VCaP (cell line): ENCODE data around the gene CNOT9.

Experiments used
- H3K27ac ChIP-seq: fragments of 450-650 bp; 2 replicates; pipeline ENCODE4 v1.5.1; 2017
- TF ChIP-seq, protein P1 (sequence below): fragments of 450-650 bp; conservative IDR thresholded peaks from 2 replicates; pipeline ENCODE4 v1.5.1; 2017; ENCODE audit warnings: mild to moderate bottlenecking, moderate library complexity

Gene CNOT9

DNA sequence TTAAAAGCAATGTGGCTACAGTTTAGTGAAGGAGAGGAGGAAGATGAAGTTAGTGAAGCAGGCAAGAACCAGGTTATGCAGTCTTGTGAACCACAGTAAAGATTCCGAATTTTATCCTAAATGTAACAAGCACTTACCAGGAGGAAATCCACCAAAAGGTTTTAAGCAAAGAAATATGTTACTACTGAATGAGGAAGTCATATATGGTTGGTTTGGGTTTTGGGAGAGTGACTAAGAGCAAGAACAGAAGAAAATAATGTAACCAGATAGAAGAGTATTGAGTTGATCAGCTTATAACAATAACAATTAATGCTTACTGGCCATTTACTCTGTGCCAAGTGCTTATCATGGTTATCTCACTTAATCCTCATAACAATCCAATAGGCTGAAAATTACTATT, 2.3 kb upstream of the CNOT9 start:
- H3K27ac ChIP-seq: no peak overlapping the region
- TF ChIP-seq, protein P1, sequence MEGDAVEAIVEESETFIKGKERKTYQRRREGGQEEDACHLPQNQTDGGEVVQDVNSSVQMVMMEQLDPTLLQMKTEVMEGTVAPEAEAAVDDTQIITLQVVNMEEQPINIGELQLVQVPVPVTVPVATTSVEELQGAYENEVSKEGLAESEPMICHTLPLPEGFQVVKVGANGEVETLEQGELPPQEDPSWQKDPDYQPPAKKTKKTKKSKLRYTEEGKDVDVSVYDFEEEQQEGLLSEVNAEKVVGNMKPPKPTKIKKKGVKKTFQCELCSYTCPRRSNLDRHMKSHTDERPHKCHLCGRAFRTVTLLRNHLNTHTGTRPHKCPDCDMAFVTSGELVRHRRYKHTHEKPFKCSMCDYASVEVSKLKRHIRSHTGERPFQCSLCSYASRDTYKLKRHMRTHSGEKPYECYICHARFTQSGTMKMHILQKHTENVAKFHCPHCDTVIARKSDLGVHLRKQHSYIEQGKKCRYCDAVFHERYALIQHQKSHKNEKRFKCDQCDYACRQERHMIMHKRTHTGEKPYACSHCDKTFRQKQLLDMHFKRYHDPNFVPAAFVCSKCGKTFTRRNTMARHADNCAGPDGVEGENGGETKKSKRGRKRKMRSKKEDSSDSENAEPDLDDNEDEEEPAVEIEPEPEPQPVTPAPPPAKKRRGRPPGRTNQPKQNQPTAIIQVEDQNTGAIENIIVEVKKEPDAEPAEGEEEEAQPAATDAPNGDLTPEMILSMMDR: no peak

DNA sequence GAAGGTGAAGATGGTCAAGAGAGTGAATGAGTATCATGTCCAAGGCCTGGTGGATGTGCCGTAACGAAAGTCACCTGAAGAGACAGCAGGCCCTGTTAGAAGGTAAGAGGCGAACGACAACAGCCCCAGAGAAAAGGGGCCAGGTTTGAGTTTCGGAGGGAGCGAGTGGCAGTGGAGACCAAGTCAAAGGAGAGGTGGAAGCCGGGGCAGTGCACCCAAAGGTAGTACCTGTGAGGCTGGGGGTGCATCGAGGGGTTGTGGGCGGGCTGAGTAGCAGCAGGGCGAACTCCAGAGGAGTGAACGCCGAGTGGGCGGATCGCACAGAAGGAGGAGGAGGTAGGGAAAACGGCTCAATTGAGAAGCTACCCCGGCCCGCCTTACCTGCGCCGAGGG, 846 bp upstream of the CNOT9 start:
- TF ChIP-seq, protein P1: no peak
- H3K27ac ChIP-seq: peak overlapping the region; percentile 86

GRCh38 chr2:218569038-218569431, 396 bp downstream of the CNOT9 start:
- H3K27ac ChIP-seq: peak overlapping the region; percentile 86
- TF ChIP-seq, protein P1: no peak

GRCh38 chr2:218569661-218570500, 1.2 kb downstream of the CNOT9 start:
- TF ChIP-seq, protein P1: no peak
- H3K27ac ChIP-seq: peak overlapping the region; percentile 86

GRCh38 chr2:218570850-218571249, 2.2 kb downstream of the CNOT9 start:
- peak overlapping the region; percentile 86 for H3K27ac ChIP-seq
- TF ChIP-seq, protein P1: no peak

GRCh38 chr2:218576854-218577253, 8.2 kb downstream of the CNOT9 start:
- no peak overlapping the region for H3K27ac ChIP-seq
- TF ChIP-seq, protein P1: no peak

GRCh38 chr2:218577482-218578220, 9.0 kb downstream of the CNOT9 start:
- no peak overlapping the region for H3K27ac ChIP-seq
- TF ChIP-seq, protein P1: no peak
